Head of caudate nucleus (tissue), 42 donors: ENCODE results near the gene CARD9.
A peak's percentile ranks its signal among the peaks of the same experiment; 100 is the strongest.

Experiments used
- DNase-seq, 42 donors: peaks; one replicate each; pipeline versions ENCODE4 v3.0.0 to v3.0.0-alpha.2; 2020 to 2021; ENCODE audit warnings: mixed read lengths in 7 of 42
- intact Hi-C: fragments of 100-400 bp; cut with DNase I; formaldehyde crosslinking; loops from one replicate; pipeline ENCODE4 v1.15.0; 2022

CARD9 gene

DNA sequence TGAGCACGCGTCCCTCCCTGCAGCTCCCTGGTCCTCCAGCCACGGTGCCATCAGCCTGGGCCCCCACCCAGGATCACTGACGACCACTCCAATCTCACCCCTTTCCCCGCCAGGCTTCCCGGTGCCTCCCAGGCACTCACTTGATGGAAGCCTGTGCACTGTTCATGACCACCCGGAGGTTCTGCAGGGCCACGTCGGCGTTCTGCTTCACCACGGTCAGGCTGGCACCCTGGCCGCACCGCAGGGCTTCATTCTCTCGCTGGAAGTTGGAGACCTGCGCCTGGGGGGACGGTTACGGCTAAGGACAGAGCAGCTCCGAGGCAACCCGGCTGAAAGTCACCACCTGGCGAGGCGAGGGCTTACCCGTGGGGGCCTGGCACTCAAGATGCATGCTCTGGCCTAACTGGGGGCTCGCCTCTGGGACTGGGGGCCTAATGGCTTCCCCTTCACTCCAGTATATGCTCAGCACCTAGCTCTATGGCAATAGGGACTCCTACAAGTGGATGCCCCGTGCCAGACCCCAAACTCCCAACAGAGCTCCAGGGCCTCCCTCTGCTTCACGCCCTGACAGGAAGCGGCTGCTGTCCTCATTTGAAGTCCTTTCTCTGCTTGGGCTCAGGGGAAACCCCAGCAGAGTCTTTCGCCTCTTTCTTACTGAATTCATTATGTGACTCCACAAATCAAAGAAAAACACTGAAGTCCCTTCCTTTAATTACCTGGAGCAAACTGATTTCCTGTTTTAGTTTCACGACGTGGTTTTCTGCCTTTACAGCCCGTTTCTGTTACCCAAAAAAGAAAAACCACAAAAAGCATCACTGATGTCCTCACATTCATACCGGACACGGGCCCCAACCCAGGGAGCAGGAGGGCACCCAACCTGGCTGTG is 30.7 kb upstream of the CARD9 start:
- no peak for DNase-seq
- intact Hi-C loops = loop anchor here (5.0 kb wide), 2 partner anchors 38 to 42 kb away; partner anchors contain the start of gene DNLZ

DNA sequence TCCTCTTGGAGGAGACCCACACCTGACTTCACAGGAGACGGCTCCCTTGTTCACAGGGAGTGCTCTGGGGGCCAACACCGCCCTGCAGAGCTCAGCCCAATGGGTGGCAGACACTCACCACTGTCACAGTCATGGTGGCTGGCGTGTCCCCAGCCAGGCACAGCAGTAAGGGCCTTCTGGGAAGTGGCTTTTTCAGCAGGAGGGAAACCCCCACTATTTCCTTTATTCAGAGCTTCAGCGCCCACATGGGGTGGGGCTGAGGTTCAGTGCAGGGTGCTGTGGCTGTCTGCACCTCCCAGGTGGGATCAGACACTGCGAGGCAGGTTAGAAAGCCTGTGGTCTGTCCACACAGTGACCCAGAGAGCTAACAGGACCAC is 30.1 kb upstream of the CARD9 start:
- DNase-seq = no peak
- intact Hi-C loops = loop anchor here (5.0 kb wide), 2 partner anchors 39 to 41 kb away; partner anchors contain the start of gene DNLZ

- no peak for DNase-seq
- intact Hi-C loops = loop anchor here (5.0 kb wide), 2 partner anchors 40 kb away; partner anchors contain the start of gene DNLZ
These were observed 28.6 kb upstream of the CARD9 start for GRCh38 chr9:136402067-136402466.

GRCh38 chr9:136401173-136401922 is 27.9 kb upstream of the CARD9 start:
- intact Hi-C loops = loop anchor here (5.0 kb wide), 2 partner anchors 39 to 41 kb away; partner anchors contain the start of gene DNLZ
- DNase-seq = no peak

DNA sequence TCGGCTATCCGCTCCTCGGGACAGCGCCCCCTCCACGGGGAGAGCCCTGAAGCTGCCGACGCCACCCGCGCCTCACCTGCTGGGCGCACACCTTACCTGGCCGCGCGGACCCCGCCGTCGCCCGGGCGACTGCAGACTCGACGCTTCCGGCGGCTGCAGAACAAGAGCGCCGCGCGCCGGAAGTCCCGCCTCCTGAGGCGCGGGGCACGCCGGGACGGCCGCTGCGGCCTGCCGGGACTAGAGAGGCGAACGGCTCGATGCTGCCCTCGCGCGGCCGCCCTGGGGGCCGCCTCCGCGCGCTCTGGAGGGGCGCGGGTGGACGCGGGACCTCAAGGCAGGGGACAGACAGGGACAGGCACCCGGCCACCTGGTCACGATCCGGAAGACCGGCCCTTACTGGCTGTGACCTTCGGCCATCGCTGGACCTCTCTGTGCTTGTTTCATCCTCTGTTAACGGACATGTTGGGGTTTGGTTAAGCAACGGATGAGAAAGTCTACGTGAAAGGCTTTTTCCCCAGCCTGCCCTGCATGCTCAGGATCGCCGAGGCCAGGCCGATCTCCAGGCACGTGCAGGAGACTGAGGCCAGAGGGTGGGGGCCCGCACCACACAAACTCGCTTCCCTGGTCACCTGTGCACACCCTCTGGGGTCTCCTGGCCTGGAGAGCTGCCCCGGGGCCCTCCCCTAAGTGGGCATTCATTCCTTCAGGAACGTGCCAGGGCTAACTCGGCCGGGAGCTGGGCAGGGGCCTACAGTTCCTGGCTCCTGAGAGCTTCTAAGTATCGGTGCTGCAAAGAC is 26.8 kb upstream of the CARD9 start, which contains the start of gene SNAPC4:
Gene SNAPC4, minus strand, starts transcription at position 133 of the 797 bp plus-strand sequence. CDS start 1,742 bp downstream, outside the sequence.
- intact Hi-C loops = loop anchor here (5.0 kb wide), 2 partner anchors 38 to 42 kb away; partner anchors contain the start of gene DNLZ
- DNase-seq = peak; percentile 50 to 93 (median 85)

- peak in 4 of 42 donors; percentile 16 to 23 (median 22) for DNase-seq
- intact Hi-C loops = loop anchor here (5.0 kb wide), 2 partner anchors 37 to 43 kb away; partner anchors contain the start of gene DNLZ
These were observed 25.9 kb upstream of the CARD9 start for GRCh38 chr9:136399176-136400037.

- no peak for DNase-seq
- intact Hi-C loops = no loop called here
These were observed 24.8 kb upstream of the CARD9 start for GRCh38 chr9:136398286-136398685.

DNA sequence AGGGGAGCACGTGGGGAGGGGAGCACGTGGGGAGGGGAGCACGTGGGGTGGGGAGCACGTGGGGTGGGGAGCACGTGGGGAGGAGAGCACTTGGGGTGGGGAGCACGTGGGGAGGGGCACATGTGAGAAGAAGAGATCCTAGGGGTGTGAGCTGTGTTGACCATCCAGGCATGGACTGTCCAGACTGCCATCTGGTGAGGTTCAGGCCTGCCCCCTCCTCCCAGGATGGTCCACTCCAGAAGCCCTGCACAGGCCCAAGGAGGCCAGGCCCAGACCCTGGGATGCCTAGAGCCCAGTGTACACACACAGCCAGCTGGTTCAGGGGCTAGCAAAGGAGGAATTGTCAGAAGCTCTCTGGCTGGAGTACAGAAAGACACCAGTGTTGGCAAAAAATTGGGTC is 24.2 kb upstream of the CARD9 start:
- intact Hi-C loops = no loop called here
- DNase-seq = no peak

DNA sequence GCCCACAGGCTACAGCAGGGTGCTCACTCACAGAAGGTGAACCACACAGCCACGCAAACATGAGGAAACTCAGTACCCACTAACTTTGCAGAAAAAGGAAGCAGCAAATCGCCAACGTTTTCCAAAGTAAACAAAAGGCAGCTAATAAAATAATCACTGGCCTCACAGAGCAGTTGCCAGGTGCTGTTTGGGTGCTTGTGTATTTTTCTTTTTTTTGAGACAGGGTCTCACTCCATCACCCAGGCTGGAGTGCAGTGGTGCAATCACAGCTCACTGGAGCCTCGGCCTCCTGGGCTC is 22.7 kb upstream of the CARD9 start:
- intact Hi-C loops = no loop called here
- no peak for DNase-seq

GRCh38 chr9:136395345-136396218 is 22.1 kb upstream of the CARD9 start:
- intact Hi-C loops = no loop called here
- DNase-seq = no peak

DNA sequence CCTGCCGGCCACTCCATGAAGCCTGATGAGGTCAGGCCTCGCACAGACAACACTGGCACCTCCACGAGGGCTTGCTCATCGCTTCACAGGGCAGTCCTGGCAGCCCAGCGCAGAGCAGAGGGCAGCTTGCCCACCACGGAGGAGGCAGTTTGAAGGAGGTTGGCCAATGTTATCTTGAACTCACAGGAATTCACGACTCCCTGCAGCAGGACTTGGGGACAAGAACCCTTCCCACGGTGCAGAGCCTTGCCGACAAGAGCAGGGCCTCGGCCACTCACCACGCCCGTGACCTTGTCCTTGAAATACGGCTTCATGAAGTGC is 21.5 kb upstream of the CARD9 start:
- intact Hi-C loops = no loop called here
- DNase-seq = no peak

GRCh38 chr9:136394312-136395019 is 21.0 kb upstream of the CARD9 start:
- DNase-seq = no peak
- intact Hi-C loops = no loop called here

DNA sequence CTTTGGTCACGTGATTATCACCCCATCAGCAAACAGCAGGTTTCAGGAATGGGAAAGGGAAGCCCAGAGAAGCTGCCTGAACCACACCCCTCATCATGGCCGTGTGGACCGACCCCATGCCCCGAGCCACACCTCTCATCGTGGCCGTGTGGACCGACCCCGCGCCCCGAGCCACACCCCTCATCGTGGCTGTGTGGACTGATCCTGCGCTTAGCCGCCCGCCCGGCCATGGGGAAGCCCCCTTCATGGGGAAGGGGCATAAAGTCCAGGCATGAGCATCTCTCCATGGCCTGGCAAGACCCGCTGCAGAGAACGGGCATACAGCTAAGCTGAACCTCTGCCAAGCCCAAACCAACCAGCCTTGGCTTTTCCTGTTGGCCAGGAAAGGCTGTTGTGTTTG is 20.1 kb upstream of the CARD9 start:
- intact Hi-C loops = no loop called here
- DNase-seq = no peak

- intact Hi-C loops = no loop called here
- DNase-seq = peak in 38 of 42 donors; percentile 51 to 93 (median 76)
These were observed 19.3 kb upstream of the CARD9 start for GRCh38 chr9:136392538-136393449.

DNA sequence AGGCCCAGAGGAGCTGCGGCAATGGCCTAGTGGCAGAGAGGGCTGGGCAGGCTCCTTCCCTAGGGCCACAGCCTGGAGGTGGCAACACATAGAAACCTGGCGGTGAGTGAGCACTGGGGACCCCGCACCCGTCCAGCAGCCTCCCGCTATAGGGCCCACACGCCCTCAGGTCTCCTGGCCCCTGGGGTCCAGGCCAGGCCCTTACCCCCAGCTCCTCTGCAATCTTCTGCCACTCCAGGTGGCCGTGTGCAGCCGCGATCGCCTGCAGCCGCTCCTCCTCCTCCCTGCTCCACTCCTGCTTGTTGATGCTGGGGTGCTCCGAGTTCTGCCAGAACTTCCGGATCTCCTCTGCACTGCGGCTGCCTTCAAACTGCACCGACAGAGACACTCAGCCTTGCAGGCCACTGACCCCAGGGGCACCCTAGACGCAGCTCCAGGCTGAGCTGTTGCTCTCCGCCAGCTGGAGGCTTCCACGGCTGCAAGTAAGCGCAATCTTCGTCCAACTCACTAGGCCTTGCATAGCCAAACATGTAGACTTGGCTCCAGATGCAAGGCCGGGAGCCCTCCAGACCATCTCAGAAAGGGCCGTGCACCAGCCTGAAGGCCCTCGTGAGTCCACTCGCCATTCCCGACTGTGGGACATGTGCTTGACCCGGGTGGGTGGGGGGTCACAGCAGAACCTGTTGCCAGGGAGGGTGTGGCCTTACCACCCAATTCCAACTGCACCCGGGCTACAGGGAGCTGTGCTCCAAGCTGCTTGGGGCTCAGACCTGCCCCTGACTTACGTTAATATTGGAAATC is 18.5 kb upstream of the CARD9 start:
- no peak for DNase-seq
- intact Hi-C loops = no loop called here
